ENCODE data around the gene SWAP70.
"Not testable (repeated sequence)": the region's sequence is repeated elsewhere in the genome, so short reads cannot be mapped to it uniquely, and the experiment has no call there.

SWAP70 gene

DNA sequence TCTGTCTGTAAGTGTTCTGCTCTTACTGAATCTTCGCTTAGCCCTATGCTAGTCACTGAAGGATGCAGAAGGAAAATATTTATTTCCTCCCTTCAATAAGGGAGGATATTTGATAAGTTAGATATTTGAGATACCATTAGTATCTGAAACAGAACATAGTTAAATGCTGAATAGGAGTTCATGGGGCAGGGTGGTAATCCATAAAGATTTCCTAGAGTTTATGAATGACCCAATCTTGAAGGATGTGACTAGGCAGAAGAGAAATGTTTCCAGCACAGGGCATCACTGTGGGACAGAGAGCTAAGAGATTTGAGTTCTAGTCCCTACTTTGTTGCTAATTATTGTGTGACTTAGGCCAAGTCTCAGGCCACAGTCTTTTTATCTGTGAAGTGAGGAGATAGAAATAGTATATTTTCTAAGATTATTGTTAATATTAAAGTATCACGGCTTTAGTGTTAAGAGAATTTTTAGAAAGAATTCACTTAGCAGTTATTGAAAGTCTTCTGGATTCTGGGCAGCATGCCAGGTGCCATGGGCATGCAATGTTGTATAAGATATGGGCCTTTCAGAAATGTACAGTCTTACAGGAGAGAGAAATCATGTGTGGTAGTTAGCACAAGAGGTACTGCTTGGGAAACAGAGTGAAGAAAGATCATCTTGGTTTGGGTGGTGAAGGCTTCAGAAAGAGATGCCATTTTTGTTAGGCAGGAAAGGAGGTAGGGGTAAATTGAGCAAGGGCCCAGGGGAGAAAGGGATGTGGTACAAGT, 24.0 kb downstream of the SWAP70 start:
- DNase-seq (ENCODE audit: low read depth): no peak
- no peak overlapping the region for H3K4me3 ChIP-seq (ENCODE audit: low read depth, low read length)

DNA sequence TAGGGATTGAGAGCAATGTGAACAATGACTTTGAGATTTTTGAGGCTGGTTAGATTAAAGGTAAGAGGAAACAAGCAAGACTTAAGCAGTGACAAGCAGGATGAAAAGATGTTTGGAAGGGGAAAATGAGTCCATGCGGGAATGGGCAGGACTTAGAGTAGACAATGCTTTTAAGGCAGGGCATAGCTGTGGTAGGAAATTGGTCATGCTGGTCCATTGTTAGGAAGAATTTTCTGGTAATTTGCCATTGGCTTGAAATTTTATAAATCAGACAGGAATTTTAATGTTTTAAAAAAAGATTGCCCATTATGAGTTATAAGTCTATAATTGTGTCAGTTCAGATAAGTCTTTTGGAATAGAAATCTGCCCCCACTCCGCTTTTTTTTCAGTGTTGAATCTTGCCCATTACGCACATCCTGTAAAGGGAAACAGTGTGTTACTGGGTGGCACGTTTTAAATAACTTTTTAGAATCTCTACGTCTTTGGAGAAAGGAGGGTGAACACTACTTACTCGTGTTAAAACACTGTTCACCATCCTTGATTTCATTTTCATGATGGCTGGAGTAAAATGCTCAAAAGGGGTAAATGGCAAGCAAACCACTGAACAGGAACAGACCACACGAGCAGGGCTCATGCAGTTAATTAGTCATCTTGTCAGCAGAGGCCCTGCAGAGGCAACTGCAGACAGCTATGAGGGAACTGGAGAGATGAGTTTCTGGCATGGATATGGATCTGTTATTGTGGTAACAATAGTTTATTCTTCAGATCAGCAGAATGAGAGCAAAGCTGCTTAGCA, 25.0 kb downstream of the SWAP70 start:
- H3K4me3 ChIP-seq (ENCODE audit: low read depth, low read length): no peak overlapping the region
- peak; percentile 78 for DNase-seq (ENCODE audit: low read depth)

- DNase-seq (ENCODE audit: low read depth): no peak
- no peak overlapping the region for H3K4me3 ChIP-seq (ENCODE audit: low read depth, low read length)
Observed at GRCh38 chr11:9689721-9690120, 25.8 kb downstream of the SWAP70 start.

DNA sequence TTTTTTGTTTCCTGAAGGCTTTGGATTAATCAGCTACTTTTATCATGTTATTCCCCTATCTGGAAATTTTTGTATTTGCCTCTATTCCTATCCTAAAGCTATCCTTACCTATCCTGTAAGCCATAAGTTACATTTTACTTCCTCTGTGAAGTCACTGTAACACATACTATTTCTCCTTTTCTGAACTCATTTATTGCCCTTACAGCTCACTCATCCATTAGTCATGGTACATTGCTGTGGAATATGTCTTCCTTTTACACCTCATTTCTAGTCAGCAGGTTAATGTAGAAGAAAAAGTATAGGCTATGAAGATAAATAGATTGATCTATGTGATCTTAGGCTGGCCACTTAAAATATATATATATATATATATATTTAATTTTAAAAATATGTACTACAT, 28.0 kb downstream of the SWAP70 start:
- H3K4me3 ChIP-seq (ENCODE audit: low read depth, low read length): no peak overlapping the region
- DNase-seq (ENCODE audit: low read depth): no peak

GRCh38 chr11:9692691-9693090, 28.8 kb downstream of the SWAP70 start:
- no peak for DNase-seq (ENCODE audit: low read depth)
- H3K4me3 ChIP-seq (ENCODE audit: low read depth, low read length): no peak overlapping the region

- DNase-seq (ENCODE audit: low read depth): no peak
Observed at GRCh38 chr11:9693801-9694553, 30.1 kb downstream of the SWAP70 start.

DNA sequence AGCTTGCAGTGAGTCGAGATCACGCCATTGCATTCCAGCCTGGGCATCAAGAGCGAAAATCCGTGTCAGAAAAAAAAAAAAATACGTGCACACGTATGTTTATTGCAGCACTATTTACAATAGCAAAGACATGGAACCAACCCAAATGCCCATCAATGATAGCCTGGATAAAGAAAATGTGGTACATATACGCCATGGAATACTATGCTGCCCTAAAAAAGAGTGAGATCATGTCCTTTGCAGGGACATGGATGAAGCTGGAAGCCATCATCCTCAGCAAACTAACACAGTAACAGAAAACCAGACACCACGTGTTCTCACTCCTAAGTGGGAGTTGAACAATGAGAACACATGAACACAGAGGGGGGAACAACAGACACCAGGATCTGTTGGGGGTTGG, 31.4 kb downstream of the SWAP70 start:
- H3K4me3 ChIP-seq (ENCODE audit: low read depth, low read length); DNase-seq (ENCODE audit: low read depth): not testable (repeated sequence)

More at GRCh38 chr11:9693801-9694553, 30.1 kb downstream of the SWAP70 start:
- H3K4me3 ChIP-seq (ENCODE audit: low read depth, low read length): no peak overlapping the region

DNA sequence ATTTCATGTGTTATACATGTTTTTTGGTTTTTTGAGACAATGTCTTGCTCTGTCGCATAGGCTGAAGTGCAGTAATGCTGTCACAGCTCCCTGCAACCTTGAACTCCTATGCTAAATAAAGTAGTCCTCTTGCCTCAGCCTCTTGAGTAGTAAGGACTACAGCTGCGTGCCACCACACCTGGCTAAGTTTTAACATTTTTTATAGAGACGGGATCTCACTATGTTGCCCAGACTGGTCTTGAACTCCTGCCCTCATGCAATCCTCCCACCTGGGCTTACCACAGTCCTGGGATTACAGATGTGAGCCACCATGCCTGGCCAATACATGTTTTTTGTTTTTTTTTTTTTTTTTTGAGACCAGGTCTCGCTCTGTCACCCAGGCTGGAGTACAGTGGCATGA, 33.9 kb downstream of the SWAP70 start:
- DNase-seq (ENCODE audit: low read depth): no peak
- H3K4me3 ChIP-seq (ENCODE audit: low read depth, low read length): no peak overlapping the region

GRCh38 chr11:9700105-9700801, 36.4 kb downstream of the SWAP70 start:
- no peak overlapping the region for H3K4me3 ChIP-seq (ENCODE audit: low read depth, low read length)
- no peak for DNase-seq (ENCODE audit: low read depth)

- H3K4me3 ChIP-seq (ENCODE audit: low read depth, low read length): no peak overlapping the region
- DNase-seq (ENCODE audit: low read depth): no peak
Observed at GRCh38 chr11:9701799-9702198, 37.9 kb downstream of the SWAP70 start.

DNA sequence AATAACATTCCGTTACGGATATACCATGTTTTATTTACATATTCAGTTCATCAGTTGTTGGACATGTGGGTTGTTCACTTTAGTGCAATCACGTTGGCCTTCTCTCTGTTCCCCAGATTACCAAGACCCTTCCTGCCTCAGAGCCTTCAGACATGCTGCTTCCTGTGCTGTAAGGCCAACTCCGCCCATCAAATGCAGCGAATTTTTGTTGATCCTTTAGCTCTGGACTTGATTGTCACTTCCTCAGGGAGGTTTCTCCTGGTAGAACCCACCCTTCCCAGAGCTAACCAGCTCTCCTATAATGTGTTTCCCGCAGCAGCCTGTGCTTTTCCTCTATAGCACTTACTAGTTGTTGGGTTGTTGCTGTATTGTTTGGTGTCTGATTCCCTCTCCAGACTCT, 39.4 kb downstream of the SWAP70 start:
- H3K4me3 ChIP-seq (ENCODE audit: low read depth, low read length): no peak overlapping the region
- DNase-seq (ENCODE audit: low read depth): no peak

DNA sequence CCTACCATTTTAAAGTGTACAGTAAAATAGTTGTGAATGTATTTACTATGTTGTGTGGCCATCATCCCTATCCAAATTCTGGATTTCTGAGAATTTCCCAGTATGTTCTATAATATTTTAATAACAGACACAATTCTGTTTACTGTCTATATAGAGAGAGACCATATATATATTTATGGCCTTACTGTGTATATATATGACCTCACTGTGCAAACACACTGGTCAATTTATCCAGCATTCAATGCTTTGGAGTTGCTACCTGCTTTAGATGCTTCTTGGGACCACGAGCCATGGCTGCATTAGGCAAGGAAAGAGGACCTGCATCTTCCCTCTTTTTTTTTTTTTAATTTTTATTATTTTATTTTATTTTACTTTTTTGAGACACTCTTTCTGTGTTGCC, 40.2 kb downstream of the SWAP70 start:
- H3K4me3 ChIP-seq (ENCODE audit: low read depth, low read length): no peak overlapping the region
- DNase-seq (ENCODE audit: low read depth): no peak

GRCh38 chr11:9704620-9705019, 40.7 kb downstream of the SWAP70 start:
- H3K4me3 ChIP-seq (ENCODE audit: low read depth, low read length): no peak overlapping the region

GRCh38 chr11:9705361-9705760, 41.5 kb downstream of the SWAP70 start:
- DNase-seq (ENCODE audit: low read depth); H3K4me3 ChIP-seq (ENCODE audit: low read depth, low read length): not testable (repeated sequence)

More at GRCh38 chr11:9704620-9705019, 40.7 kb downstream of the SWAP70 start:
- no peak for DNase-seq (ENCODE audit: low read depth)

GRCh38 chr11:9708544-9708943, 44.7 kb downstream of the SWAP70 start:
- no peak overlapping the region for H3K4me3 ChIP-seq (ENCODE audit: low read depth, low read length)
- no peak for DNase-seq (ENCODE audit: low read depth)

DNA sequence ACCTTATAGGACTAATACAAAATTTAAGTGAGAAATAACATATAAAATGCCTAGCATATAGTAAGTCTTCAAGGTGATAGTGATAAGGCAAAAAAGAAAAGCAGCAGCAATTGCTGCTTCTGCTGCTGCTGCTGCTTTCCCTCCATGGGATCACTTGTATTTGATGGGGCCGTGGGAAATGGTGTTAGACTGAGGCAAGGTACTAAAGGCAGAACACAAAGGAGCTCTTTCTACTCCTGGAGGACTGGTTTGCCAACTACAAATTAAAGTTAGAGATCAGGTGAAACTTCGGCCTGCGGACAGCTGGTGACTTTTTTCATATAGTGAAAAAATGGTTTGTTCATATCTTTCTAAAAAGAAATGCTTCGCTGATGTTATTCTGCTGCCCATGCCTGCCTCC, 46.3 kb downstream of the SWAP70 start:
- no peak for DNase-seq (ENCODE audit: low read depth)
- H3K4me3 ChIP-seq (ENCODE audit: low read depth, low read length): no peak overlapping the region

- DNase-seq (ENCODE audit: low read depth): no peak
- H3K4me3 ChIP-seq (ENCODE audit: low read depth, low read length): no peak overlapping the region
Observed at GRCh38 chr11:9710852-9711251, 47.0 kb downstream of the SWAP70 start.

- no peak overlapping the region for H3K4me3 ChIP-seq (ENCODE audit: low read depth, low read length)
- no peak for DNase-seq (ENCODE audit: low read depth)
Observed at GRCh38 chr11:9711454-9712307, 47.8 kb downstream of the SWAP70 start.
